ENCODE data around the gene PCSK4. TPM values are rescaled to one million over a fixed set of nuclear protein-coding genes. Genes with fewer than 3 reads are reported as not detected.
"Not testable (repeated sequence)": the region's sequence is repeated elsewhere in the genome, so short reads cannot be mapped to it uniquely, and the experiment has no call there.

Gene PCSK4
- polyA plus RNA-seq, 3 donors, result 1.2 to 3.5 (median 2.4) TPM

DNA sequence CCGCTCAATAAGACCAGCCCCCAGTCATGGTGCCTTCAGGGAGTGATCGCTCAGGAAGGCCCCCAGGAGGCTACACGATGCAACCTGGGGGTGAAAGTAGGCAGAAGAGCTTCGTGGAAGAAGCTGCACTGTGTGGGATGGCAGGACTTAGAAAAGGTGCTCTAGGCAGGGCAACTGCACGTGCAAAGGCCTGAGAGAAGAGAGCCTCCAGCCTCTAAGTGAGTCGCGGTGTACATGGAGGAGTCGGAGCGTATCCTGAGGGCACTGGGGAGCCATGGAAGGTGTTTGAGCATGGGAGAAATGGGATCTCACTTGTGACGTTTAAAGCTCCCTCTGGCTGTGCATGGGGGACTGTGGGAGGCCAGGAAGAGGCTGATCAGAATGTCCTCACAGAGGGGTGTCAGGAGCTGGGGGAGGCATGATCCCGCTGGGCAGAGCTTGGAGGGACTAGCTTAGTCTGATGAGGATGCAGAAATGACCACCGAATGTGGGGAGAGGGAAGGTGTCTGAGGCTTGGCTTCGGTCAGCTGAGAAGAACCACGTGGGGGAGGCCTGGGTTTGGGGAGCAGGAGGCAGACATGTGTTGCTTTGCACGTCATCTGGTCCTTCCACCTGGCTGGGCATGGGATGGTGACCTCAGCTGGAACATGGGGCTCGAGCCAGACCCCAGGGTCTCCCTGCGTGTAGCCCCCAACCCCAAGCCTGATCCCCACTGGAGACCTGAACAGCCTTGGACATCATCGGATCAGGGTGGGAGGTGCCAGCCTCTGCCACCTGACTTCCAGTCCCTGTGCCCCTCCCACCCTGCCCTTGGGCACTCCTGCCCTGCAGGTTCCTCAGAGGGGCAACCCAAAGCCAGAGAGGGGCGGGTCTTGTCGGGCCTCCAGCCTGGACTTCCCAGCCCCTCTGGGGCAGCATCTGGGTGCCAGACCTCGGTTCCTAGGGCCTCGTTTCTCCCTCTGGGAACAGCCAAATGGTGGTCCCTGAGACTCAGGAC is 39.1 kb downstream of the PCSK4 start:
- H3K27ac ChIP-seq (ENCODE audit: low read depth, low read length), result no peak overlapping the region
- WGBS, 3 donors, result 51 to 59% (median 55%) methylated on average over 20 to 22 of the region's 22 CpGs

- WGBS, 3 donors, result 4 to 6% (median 5%) methylated on average over 65 to 74 of the region's 74 CpGs
- no peak within 1 kb of the TSS for H3K27ac ChIP-seq (ENCODE audit: low read depth, low read length)
Measured at GRCh38 chr19:1449467-1450442, 40.4 kb downstream of the PCSK4 start, which contains the start of gene APC2. Gene APC2, plus strand, starts transcription at chr19:1450121. Its CDS starts 2,881 bp downstream, at chr19:1453002.

GRCh38 chr19:1447944-1448343 is 42.2 kb downstream of the PCSK4 start:
- 77 to 85% (median 81%) methylated on average over 9 of the region's 9 CpGs for WGBS, 3 donors
- H3K27ac ChIP-seq (ENCODE audit: low read depth, low read length), result no peak overlapping the region

DNA sequence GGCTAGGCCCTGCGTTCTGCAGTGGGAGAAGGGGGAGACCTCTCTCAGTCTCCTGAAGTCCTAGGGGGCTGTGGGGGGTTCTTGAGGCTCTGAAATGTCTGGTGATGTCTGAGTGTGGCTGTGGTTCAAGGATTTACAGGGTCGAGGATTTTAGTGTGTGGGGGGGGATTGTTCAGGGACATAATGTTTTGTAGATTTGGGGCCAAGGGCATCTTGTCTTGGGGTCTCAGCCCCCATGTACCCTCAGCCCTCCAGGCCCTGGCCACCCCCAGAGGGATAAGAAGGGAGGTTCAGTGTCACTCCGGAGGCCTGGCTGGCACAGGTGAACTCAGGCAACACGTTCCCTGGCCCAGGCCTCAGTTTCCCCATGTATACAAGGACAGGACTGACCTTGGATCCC is 42.6 kb downstream of the PCSK4 start:
- WGBS, 3 donors, result 23 to 29% (median 28%) methylated on average over 4 of the region's 4 CpGs

DNA sequence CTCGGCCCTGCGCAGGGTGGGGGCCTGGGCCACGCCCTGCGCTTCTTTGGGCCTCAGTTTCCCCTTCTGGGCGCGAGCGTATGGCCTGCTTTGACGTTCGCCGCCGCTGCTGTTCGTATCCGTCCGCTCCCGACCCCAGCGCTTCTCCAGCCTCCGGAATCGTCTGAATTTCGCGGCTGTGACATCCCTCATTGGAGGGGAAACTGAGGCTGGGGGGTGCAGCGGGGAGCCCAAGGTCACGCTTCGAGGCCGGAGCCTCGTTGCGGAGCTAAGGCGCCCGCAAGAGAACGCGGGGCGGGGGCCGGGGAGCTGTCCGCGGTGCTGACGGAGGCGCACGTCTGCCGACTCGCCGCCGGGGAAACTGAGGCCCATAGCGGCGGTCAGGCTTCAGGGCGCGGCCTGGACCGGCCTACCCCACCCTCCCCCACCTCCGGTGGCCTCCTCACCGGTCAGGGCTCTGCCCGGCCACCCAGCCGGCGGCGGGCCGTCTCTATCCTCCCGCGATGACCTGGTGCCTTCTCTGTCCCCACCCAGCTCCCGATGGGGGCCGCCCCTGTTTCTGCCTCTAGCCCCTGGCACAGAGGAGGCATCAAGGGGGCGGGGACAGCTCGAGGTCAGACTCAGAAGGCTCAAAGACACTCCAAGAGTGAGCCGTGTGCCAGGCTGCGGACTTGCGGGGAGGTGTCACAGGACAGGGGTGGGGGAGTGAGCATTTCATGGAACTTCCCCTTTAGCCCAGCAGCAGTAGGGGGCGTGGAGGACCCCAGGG is 43.3 kb downstream of the PCSK4 start:
- no peak overlapping the region for H3K27ac ChIP-seq (ENCODE audit: low read depth, low read length)
- 3 to 4% (median 3%) methylated on average over 59 to 63 of the region's 63 CpGs for WGBS, 3 donors

More for the DNA sequence above, 42.6 kb downstream of the PCSK4 start:
- no peak overlapping the region for H3K27ac ChIP-seq (ENCODE audit: low read depth, low read length)

- WGBS, 3 donors, result 0 to 2% (median 2%) methylated on average over 46 to 99 of the region's 99 CpGs
- H3K27ac ChIP-seq (ENCODE audit: low read depth, low read length), result no peak overlapping the region
Measured at GRCh38 chr19:1445932-1446712, 44.0 kb downstream of the PCSK4 start.

GRCh38 chr19:1445185-1445931 is 44.8 kb downstream of the PCSK4 start:
- H3K27ac ChIP-seq (ENCODE audit: low read depth, low read length), result no peak overlapping the region
- 1 to 2% (median 2%) methylated on average over 59 to 70 of the region's 70 CpGs for WGBS, 3 donors

DNA sequence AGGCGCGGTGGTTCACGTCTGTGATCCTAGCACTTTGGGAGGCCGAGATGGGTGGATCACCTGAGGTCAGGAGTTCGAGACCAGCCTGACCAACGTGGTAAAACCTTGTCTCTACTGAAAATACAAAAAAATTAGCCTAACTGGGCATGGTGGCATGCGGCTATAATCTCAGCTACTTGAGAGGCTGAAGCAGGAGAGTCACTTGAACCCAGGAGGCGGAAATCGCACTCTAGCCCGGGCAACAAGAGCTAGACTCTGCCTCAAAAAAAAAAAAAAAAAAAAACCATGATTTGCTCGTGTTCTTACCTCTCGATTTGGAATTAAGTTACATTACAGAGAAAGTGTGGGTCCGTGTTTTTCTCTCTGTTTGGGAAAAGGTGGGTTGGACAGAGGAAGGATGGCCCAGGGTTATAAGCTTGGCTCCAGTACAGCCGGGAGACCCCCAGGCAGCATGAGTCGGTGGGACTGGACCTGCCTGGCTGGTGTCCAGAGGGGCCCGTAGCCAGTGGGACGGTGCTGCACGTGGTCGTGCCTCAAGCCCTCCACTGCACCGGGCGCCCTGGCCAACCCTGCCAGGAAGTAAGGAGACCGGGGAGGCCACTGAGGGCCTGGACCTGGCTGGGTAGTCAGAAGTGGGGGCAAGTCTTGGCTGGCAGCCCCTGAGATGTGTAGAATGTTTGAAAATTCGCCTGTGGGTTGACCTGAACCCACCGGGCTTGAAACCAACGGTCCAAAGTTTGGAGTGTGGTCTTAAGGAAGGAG is 48.3 kb downstream of the PCSK4 start:
- WGBS, 3 donors, result 86 to 88% (median 86%) methylated on average over 25 of the region's 25 CpGs
- no peak overlapping the region for H3K27ac ChIP-seq (ENCODE audit: low read depth, low read length)

DNA sequence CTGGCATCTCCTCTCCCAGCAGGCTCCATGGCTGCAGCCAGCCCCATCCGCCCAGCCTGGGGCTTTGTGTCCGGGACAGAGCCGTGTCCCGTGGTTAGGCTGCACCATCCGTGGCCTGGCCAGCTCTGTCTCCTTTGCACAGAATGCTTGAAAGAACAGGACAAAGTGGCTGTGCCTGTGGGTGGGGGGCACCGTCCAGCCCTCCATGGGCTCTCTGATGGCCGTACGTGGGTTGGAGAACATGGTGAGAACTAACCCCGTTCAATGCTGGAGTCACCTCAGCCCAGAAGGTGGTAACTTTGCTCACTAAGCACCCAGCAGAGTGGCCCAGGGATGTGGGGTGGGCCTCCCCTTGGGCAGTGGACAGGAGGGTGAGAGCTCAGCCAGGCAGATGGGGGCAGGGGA is 49.1 kb downstream of the PCSK4 start:
- H3K27ac ChIP-seq (ENCODE audit: low read depth, low read length), result no peak overlapping the region
- WGBS, 3 donors, result 89 to 94% (median 94%) methylated on average over 9 of the region's 9 CpGs

- 82 to 91% (median 87%) methylated on average over 15 of the region's 15 CpGs for WGBS, 3 donors
- no peak overlapping the region for H3K27ac ChIP-seq (ENCODE audit: low read depth, low read length)
Measured at GRCh38 chr19:1440418-1440801, 49.7 kb downstream of the PCSK4 start.

DNA sequence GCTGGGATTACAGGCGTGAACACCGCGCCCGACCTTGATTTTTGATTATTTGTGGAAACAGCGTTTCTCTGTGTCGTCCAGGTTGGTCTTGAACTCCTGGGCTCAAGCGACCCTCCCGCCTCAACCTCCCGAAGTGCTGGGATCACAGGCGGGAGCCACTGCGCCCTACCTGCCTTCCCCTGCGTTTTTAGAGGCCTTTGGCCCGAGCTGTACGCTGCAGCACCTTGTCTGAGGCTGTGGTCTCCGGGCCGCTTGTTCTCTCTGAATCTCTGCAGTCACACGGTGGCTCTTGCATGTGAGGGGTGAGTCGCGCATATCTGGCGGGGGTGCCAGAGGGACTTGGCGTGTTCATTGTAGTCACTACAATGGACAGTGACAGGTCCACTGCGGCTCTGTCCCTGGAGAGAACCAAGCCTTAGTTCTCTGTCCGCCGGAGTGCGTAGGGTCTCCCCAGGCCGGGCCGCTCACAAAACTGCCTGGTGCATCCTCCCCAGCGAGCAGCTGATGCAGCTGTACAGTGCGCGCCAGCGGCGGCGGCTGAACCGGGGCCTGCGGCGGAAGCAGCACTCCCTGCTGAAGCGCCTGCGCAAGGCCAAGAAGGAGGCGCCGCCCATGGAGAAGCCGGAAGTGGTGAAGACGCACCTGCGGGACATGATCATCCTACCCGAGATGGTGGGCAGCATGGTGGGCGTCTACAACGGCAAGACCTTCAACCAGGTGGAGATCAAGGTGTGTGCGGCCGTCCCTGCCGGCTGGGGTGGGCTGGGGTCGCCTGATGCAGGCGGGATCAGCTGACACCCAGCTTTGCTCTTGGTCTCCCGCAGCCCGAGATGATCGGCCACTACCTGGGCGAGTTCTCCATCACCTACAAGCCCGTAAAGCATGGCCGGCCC is 50.4 kb downstream of the PCSK4 start:
- WGBS, 3 donors, result 72 to 86% (median 82%) methylated on average over 50 to 57 of the region's 57 CpGs
- H3K27ac ChIP-seq (ENCODE audit: low read depth, low read length), result not testable (repeated sequence)

- 1% methylated on average over 26 of the region's 26 CpGs for WGBS, 3 donors
Measured at GRCh38 chr19:1438933-1439354, 51.2 kb downstream of the PCSK4 start.

DNA sequence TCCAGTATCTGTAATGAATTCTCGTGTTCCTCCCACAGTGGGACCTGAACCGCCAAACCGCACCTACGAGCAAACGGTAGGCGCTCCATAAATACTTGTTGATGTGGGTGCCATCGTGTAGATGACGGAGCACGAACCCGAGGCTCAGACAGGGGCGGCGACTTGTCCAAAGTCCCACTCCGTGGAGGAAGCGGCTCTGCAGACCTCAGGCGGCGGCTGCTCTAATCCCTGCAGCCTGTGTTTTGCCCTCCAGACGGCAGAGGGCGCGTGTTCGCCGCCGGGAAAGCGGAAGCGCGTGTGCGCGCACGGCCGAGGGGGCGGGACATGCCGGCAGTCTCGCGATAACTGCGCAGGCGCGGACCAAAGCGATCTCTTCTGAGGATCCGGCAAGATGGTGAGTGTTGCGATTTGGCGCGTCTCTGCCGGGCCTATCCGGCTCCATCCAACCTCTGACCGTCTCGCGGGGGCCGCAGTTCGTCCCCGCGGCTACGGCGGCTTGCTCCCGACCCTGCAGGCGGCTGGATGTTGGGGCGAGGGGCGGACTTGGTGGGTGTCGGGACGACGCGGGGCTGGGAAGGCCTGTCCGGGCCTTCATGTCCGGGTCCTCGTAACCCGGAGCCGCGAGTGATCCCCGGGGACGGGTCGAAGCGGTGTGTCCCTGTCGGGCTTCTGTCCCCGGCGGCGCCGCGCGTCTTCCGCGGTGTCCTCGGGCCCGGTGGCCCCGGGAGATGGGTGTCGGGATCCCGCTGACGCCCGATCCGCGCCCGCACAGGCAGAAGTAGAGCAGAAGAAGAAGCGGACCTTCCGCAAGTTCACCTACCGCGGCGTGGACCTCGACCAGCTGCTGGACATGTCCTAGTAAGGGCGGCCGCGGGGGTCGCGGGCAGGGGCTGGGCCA is 51.9 kb downstream of the PCSK4 start, which contains the start of gene RPS15:
TSS of gene RPS15 (plus strand) at position 362 of the 898 bp plus-strand sequence. CDS start at position 392, 30 bp downstream.
- peak within 1 kb of the TSS; percentile 80 for H3K27ac ChIP-seq (ENCODE audit: low read depth, low read length)
- WGBS, 3 donors, result 1 to 2% (median 1%) methylated on average over 78 to 100 of the region's 100 CpGs

More at GRCh38 chr19:1438933-1439354, 51.2 kb downstream of the PCSK4 start:
- H3K27ac ChIP-seq (ENCODE audit: low read depth, low read length), result no peak overlapping the region

DNA sequence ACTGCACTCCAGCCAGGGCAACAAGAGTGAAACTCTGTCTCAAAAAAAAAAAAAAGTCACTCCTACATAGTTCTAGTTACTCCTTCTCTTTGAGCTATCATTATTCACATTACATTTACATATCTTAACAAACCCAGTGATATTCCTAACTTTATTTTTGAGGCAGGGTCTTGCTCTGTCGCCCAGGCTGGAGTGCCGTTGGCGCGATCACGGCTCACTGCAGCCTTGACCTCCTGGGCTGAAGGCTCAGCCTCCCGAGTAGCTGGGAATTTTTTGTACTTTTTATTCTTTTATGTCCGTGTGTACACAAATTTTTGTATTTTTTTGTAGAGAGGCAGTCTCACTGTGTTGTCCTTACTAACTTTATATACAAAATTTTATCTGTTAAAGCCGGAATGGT is 52.5 kb downstream of the PCSK4 start:
- no peak overlapping the region for H3K27ac ChIP-seq (ENCODE audit: low read depth, low read length)

More for the DNA sequence above, 52.5 kb downstream of the PCSK4 start:
- WGBS, 3 donors, result 40 to 61% (median 50%) methylated on average over 8 of the region's 8 CpGs

Data from adipose tissue (tissue), 3 donors.